Psoas muscle (tissue), 8 donors: Measurements from ENCODE around the gene AFF3. TPM values are rescaled to one million over a fixed set of nuclear protein-coding genes. Genes with fewer than 3 reads are reported as not detected.

Experiments used
- ATAC-seq, 4 donors: fragments of 200-7000 bp; cut with Tn5 transposase; one replicate each; pipeline ENCODE4 v1.9.1; 2020; ENCODE audit warnings: moderate library complexity in 3 of 4, mild to moderate bottlenecking in 2 of 4
- DNase-seq, 2 donors: peaks; one replicate each; pipeline ENCODE4 v3.0.0-alpha.2; 2020
- H3K27ac ChIP-seq: fragments of 200-600 bp; one replicate; pipeline ENCODE4 v1.8.0; 2022
- H3K27me3 ChIP-seq, 3 donors: fragments of 200-600 bp in 1 of 3; one replicate each; pipeline versions ENCODE4 v1.6.1 to v1.8.0; 2013 to 2022; ENCODE audit warnings: low read length in 2 of 3, mild to moderate bottlenecking in 2 of 3, moderate library complexity in 1 of 3; ENCODE audit not compliant: insufficient read depth in 3 of 3
- H3K36me3 ChIP-seq, 2 donors: fragments of 200-600 bp in 1 of 2; one replicate each; pipeline versions ENCODE4 v1.6.1 to v1.8.0; 2013 to 2022; ENCODE audit warnings: low read depth in 1 of 2, mild to moderate bottlenecking in 1 of 2, moderate library complexity in 1 of 2; ENCODE audit not compliant: insufficient read depth in 1 of 2
- H3K4me1 ChIP-seq: fragments of 200-600 bp; one replicate; pipeline ENCODE4 v1.8.0; 2022
- H3K4me3 ChIP-seq: fragments of 200-600 bp; one replicate; pipeline ENCODE4 v1.8.0; 2022; ENCODE audit warnings: mild to moderate bottlenecking
- H3K9me3 ChIP-seq: fragments of 200-600 bp; one replicate; pipeline ENCODE4 v1.8.0; 2022
- WGBS, 3 donors: extraction: QIAGEN DNeasy Blood & Tissue Kit; methylation state at CpG; one replicate each; pipeline versions ENCODE4 v1.1.6 to v1.1.7; 2013; 5-methylcytosine and 5-hydroxymethylcytosine counted together
- intact Hi-C, 2 donors: fragments of 100-400 bp; cut with DNase I; formaldehyde crosslinking; loops; one replicate each; pipeline versions ENCODE4 v1.11.0 to v1.14.2; 2022
- polyA plus RNA-seq, 3 donors: library from polyadenylated mRNA; stranded (reverse); fragments of 200-250 nt; gene quantifications; one replicate each; pipeline ENCODE4 v1.2.3, GENCODE V29; 2013
- total RNA-seq, 4 donors: library from RNA; stranded (reverse); fragmentation: NEBNext Ultra II Directional in 2 of 4; extraction: Animal tissue kit (Norgen Biotek cat#: 25700) in 2 of 4; gene quantifications; one replicate each; pipeline versions ENCODE4 v1.2.1 to v1.2.4, GENCODE V29; 2021 to 2023
- TF ChIP-seq, protein P1 (sequence below): fragments of 200-600 bp; IDR thresholded peaks from one replicate; pipeline ENCODE4 v1.8.0; 2022; ENCODE audit warnings: antibody characterized with exemption
- donor health status: healthy with polysubstance abuse.
- donor health status: DM: no; HTN: no; CAD: no; lungs with moderate emphysema.
- donor health status: Bipolar disorder and iron deficiency.
- donor health status: healthy.
- donor health status: DM: yes; HTN: yes; CAD: no.
- donor health status: DM: no; HTN: no; CAD: no.
- donor health status: DM: no; HTN: no; CAD: no.
- donor health status: DM: yes; HTN: yes; CAD: no.

AFF3 gene
- total and polyA plus RNA-seq, 7 donors = 0.08 to 2.9 (median 0.44) TPM

DNA sequence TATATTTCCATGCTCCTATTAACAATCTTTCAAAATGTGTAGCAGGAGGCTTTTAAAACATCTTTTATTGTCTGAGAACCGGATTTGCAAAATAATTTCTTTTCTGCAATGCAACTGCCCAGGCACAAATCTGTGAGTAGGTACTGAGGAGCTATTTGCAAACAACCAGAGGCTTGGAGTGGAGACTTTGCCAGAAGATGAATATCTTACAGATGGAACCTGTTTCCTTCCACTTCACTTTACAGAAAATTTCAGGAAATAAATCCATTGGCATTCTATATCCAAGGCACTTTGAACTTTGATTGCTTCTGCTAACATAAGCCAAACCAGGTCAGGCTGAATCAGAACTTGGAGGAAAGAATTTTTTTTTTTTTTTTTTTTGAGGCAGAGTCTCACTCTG is 415.2 kb downstream of the AFF3 start:
- Histone ChIP-seq H3K4me1 (no peaks in the 10 kb centered on the region), H3K27ac (no peak overlapping the region), H3K4me3 (no peak overlapping the region), H3K27me3 (no peaks in the 10 kb centered on the region), H3K9me3 (no peaks in the 10 kb centered on the region), H3K36me3 (no peaks in the 10 kb centered on the region)
- TF ChIP-seq, protein P1, sequence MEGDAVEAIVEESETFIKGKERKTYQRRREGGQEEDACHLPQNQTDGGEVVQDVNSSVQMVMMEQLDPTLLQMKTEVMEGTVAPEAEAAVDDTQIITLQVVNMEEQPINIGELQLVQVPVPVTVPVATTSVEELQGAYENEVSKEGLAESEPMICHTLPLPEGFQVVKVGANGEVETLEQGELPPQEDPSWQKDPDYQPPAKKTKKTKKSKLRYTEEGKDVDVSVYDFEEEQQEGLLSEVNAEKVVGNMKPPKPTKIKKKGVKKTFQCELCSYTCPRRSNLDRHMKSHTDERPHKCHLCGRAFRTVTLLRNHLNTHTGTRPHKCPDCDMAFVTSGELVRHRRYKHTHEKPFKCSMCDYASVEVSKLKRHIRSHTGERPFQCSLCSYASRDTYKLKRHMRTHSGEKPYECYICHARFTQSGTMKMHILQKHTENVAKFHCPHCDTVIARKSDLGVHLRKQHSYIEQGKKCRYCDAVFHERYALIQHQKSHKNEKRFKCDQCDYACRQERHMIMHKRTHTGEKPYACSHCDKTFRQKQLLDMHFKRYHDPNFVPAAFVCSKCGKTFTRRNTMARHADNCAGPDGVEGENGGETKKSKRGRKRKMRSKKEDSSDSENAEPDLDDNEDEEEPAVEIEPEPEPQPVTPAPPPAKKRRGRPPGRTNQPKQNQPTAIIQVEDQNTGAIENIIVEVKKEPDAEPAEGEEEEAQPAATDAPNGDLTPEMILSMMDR = no peak
- DNase-seq (no peak), ATAC-seq (no peak)
- intact Hi-C loops = no loop called here
- 58 to 68% (median 65%) methylated on average over 1 of the region's 1 CpG for WGBS, 3 donors

DNA sequence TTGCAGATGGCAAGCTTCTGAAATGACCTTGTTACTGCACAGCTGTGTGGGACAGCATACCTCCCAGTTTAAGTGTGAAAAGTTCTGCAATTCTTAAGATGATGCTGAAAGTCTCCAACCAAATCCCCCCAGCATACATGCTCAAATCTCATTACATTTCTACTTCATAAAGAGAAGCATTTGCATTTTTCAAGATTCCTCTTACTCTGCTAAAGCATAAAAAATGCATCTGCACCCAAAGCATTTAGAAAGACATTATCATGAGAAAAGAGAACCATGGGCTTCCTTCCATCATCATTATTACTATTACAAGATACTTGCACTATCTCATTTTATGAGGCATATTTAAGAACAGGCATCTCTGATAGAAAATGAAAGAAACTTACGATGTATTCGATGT is 415.7 kb downstream of the AFF3 start:
- intact Hi-C loops = no loop called here
- no peaks in the 10 kb centered on the region for H3K4me1 ChIP-seq
- TF ChIP-seq, protein P1 = no peak
- no peak overlapping the region for H3K4me3 ChIP-seq
- DNase-seq (no peak), ATAC-seq (no peak)
- H3K27ac ChIP-seq = no peak overlapping the region
- 61 to 72% (median 71%) methylated on average over 2 of the region's 2 CpGs for WGBS, 3 donors
- no peaks in the 10 kb centered on the region for H3K27me3 ChIP-seq
- H3K36me3 ChIP-seq = no peaks in the 10 kb centered on the region
- no peaks in the 10 kb centered on the region for H3K9me3 ChIP-seq

DNA sequence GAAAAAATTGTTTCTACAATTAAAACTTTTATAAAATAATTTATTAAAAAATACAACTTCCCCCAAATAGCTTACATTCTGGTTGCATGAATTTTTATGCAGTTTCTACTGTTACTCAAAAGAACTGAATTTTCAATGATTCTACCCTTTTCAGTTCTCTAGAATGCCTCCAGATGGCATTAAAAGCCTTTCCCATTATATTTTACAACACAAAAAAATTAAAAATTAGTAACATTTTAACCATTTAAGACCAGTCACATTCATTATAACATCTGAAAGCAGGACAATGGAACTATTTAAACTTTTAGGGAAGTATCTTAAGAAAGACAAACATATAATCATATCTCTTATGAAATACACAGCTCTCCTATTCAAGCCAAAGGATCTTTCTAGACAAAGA is 416.6 kb downstream of the AFF3 start:
- no peak overlapping the region for H3K4me3 ChIP-seq
- no peaks in the 10 kb centered on the region for H3K36me3 ChIP-seq
- no peak overlapping the region for H3K27ac ChIP-seq
- H3K4me1 ChIP-seq = no peaks in the 10 kb centered on the region
- no peaks in the 10 kb centered on the region for H3K27me3 ChIP-seq
- intact Hi-C loops = no loop called here
- ATAC-seq = no peak
- H3K9me3 ChIP-seq = no peaks in the 10 kb centered on the region
- TF ChIP-seq, protein P1 = peak; percentile 23
- DNase-seq = no peak

DNA sequence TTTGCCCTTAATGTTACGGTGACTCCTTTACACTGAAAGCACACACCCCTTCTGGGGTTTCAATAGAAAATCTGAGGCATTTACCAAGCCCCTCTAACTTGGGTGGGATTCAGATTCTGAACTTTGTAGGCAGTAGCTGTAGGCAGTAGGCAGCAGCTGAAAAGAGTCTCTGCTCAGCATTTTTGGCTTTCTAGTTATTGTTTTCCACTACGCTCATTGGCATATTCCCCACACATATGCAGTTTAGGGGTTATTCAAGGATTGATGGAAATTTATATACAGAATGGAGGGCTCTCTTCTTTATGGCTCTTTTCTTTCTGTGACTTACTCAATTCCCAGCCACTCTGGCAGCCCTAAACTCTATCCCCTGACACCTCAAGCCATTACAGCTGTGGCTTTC is 419.9 kb downstream of the AFF3 start:
- no peaks in the 10 kb centered on the region for H3K36me3 ChIP-seq
- intact Hi-C loops = no loop called here
- no peak overlapping the region for H3K4me3 ChIP-seq
- H3K27ac ChIP-seq = no peak overlapping the region
- no peaks in the 10 kb centered on the region for H3K27me3 ChIP-seq
- no peaks in the 10 kb centered on the region for H3K4me1 ChIP-seq
- no peak for ATAC-seq
- TF ChIP-seq, protein P1 = no peak
- 86 to 97% (median 93%) methylated on average over 2 of the region's 2 CpGs for WGBS, 3 donors
- no peaks in the 10 kb centered on the region for H3K9me3 ChIP-seq
- DNase-seq = no peak

DNA sequence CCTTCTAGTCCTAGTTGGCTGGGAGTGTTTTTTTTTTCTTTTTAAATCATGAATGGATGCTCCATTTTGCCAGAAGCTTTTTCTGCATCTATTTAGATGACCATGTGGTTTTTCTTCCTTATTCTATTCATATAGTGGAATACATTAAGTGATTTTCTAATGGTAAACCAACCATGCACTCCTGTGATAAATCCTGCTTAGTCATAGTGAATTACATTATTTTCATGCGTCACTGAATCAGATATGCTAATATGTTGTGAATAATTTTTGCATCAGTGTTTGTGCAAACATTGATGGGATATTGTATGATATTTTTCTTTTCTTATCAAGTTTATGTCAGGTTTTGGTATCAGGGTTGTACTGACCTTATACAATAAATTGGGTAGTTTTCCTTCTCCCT is 423.3 kb downstream of the AFF3 start:
- H3K4me1 ChIP-seq = no peaks in the 10 kb centered on the region
- ATAC-seq = no peak
- DNase-seq = no peak
- no peak overlapping the region for H3K4me3 ChIP-seq
- H3K27ac ChIP-seq = no peak overlapping the region
- no peaks in the 10 kb centered on the region for H3K27me3 ChIP-seq
- H3K36me3 ChIP-seq = no peaks in the 10 kb centered on the region
- no peaks in the 10 kb centered on the region for H3K9me3 ChIP-seq
- intact Hi-C loops = no loop called here
- 96 to 100% (median 100%) methylated on average over 1 of the region's 1 CpG for WGBS, 3 donors
- TF ChIP-seq, protein P1 = no peak
